Measurements from ENCODE around the gene NR4A1. TPM values are rescaled to one million over a fixed set of nuclear protein-coding genes. Genes with fewer than 3 reads are reported as not detected.

The NR4A1 gene
- total RNA-seq, 1 donor from 2014 or later: 55.5 TPM

DNA sequence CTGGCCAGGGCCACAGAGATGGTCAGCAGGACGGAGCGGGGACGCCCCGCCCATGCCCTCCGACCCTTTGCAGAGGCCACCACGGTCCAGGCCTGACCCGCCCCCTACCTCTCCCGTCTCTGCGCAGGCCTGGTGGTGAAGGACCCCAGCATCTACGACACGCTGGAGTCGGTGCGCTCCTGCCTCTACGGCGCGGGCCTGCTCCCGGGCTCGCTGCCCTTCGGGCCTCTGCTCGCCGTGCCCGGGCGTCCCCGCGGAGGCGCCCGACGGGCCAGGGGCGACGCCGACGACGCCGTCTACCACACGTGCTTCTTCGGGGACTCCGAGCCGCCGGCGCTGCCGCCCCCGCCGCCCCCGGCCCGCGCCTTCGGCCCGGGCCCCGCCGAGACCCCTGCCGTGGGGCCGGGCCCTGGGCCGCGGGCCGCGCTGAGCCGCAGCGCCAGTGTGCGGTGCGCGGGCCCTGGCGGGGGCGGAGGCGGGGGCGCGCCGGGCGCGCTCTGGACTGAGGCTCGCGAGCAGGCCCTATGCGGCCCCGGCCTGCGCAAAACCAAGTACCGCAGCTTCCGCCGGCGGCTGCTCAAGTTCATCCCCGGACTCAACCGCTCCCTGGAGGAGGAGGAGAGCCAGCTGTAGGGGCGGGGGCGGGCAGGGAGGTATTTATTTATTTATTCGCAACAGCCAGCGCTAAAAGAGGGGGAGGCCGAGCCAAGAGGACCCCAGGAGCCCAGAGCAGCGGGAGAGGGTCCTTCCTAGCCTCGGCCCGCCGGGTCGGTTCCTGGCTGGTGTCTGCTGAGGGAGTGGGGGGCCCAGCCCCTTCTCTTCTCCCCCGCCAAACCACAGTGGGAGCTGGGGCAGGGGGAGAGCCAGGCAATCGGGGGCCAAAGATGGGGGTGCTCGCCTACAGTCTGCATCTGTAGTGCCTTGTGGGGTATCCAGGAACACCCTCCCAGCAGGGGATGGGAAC lies 36.4 kb upstream of the NR4A1 start:
- Histone ChIP-seq H3K27ac (replicated peaks) (no peak overlapping the region), H3K4me3 (no peak overlapping the region), H3K4me1 (peaks cover 22% of the 10 kb centered on the region), H3K27me3 (ENCODE audit: low read depth) (no peaks in the 10 kb centered on the region), H3K36me3 (peaks cover 31% of the 10 kb centered on the region), H3K9me3 (replicated peaks) (no peaks in the 10 kb centered on the region)
- TF ChIP-seq, protein P1, sequence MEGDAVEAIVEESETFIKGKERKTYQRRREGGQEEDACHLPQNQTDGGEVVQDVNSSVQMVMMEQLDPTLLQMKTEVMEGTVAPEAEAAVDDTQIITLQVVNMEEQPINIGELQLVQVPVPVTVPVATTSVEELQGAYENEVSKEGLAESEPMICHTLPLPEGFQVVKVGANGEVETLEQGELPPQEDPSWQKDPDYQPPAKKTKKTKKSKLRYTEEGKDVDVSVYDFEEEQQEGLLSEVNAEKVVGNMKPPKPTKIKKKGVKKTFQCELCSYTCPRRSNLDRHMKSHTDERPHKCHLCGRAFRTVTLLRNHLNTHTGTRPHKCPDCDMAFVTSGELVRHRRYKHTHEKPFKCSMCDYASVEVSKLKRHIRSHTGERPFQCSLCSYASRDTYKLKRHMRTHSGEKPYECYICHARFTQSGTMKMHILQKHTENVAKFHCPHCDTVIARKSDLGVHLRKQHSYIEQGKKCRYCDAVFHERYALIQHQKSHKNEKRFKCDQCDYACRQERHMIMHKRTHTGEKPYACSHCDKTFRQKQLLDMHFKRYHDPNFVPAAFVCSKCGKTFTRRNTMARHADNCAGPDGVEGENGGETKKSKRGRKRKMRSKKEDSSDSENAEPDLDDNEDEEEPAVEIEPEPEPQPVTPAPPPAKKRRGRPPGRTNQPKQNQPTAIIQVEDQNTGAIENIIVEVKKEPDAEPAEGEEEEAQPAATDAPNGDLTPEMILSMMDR (IDR thresholded peaks at IDR 0.05; ENCODE audit: borderline replicate concordance): no peak
- intact Hi-C loops (cut with micrococcal nuclease): no loop called here
- DNase-seq: no peak

DNA sequence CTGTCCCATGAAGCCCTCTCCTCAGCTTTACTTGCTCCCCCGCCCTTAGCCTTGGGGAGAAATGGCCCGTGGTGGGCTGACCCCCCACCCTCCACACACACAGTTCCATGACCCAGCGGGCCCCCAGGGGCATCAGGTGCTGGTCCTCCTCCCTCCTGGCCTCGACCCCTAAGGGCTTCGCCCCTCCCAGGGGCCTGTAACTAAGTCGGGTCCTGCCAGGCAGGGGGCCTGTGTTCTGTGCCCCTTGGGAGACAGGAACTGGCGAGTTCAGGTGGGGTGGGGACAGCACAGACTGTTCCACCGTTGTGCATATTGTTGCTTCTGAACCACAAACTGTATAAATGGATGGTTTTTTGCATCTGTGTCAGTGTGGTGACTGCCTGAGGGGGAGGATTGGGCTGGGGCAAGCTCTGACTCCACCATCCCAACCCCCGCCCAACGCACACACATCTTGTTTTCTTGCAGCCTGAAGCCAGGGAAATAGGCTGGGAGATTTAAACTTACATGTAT lies 35.7 kb upstream of the NR4A1 start:
- intact Hi-C loops (cut with micrococcal nuclease): no loop called here
- TF ChIP-seq, protein P1 (IDR thresholded peaks at IDR 0.05; ENCODE audit: borderline replicate concordance): no peak
- Histone ChIP-seq H3K9me3 (replicated peaks) (no peaks in the 10 kb centered on the region), H3K27ac (replicated peaks) (no peak overlapping the region), H3K27me3 (ENCODE audit: low read depth) (no peaks in the 10 kb centered on the region), H3K4me1 (peaks cover 17% of the 10 kb centered on the region), H3K36me3 (peaks cover 31% of the 10 kb centered on the region), H3K4me3 (no peak overlapping the region)
- DNase-seq: no peak

DNA sequence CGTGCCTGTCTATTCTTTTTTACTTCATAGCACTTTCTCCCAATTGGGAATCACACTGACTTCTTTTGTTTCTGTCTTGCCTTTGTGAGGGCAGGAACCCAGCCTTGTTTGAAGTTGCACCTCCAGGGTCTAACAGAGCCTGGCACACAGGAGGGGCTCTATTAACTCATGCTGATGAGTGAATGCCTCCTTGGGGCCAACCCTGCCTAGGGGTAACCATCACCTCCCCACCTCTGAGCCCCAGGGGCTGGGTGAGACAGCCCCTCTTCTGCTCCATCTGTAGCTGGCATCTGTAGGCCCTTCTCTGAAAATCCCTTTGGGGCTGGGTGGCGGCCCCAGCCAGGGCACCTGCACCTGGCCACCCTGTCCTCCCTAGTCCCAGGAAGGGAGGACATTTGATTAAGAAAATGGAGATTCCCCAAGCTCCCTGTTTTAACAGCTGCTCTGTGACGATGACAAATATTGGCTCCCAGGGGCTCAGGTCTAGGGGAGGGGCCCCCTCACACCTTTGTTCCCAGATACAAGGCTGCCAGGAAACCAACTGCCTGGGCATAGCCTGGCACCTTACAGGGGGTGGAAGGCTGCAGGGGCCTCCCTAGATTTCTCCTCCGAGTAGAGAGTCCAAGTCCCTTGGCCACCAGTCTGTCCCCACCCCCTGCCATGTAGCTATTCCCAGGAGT lies 32.7 kb upstream of the NR4A1 start:
- intact Hi-C loops (cut with micrococcal nuclease): no loop called here
- H3K36me3 ChIP-seq: peaks cover 11% of the 10 kb centered on the region
- no peak for DNase-seq

DNA sequence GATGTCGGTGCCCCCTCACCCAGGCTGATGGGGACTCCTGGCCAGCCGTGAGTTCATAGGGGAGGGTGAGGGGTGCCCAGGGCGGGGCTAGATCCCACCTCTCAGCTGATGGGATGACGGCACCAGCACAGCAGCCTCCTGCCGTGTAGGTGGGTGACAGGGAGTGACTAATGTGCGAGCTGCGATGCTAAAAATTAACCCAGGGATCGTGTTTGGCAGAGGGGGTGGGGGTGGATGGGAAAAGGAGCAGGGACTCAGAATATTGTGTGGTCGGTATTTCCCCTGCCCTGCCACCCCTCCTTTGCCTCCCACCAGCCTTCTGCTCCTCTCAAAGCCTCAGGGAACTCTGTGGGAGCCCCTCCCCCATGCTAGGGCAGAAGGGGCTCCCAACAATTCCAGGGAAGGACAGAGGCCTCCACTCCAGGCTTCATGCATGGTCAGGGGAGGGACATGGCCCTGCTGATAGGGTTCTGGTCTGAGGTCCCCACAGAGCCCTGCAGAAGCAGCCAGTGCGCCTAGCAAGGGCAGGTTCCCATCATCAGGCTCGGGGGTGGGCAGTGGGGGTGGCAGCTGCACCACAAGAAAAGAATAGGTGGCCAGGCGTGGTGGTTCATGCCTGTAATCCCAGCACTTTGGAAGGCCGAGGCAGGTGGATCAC lies 32.0 kb upstream of the NR4A1 start:
- no peaks in the 10 kb centered on the region for H3K9me3 ChIP-seq (replicated peaks)
- H3K27me3 ChIP-seq (ENCODE audit: low read depth): no peaks in the 10 kb centered on the region
- intact Hi-C loops (cut with micrococcal nuclease): no loop called here
- peaks cover 4% of the 10 kb centered on the region for H3K36me3 ChIP-seq
- no peak overlapping the region for H3K27ac ChIP-seq (replicated peaks)
- no peak for DNase-seq
- H3K4me1 ChIP-seq: peaks cover 21% of the 10 kb centered on the region
- no peak overlapping the region for H3K4me3 ChIP-seq
- TF ChIP-seq, protein P1 (IDR thresholded peaks at IDR 0.05; ENCODE audit: borderline replicate concordance): no peak

More for the DNA sequence above, 32.7 kb upstream of the NR4A1 start:
- TF ChIP-seq, protein P1 (IDR thresholded peaks at IDR 0.05; ENCODE audit: borderline replicate concordance): no peak
- Histone ChIP-seq H3K9me3 (replicated peaks) (no peaks in the 10 kb centered on the region), H3K27me3 (ENCODE audit: low read depth) (no peaks in the 10 kb centered on the region), H3K4me3 (no peak overlapping the region), H3K27ac (replicated peaks) (no peak overlapping the region), H3K4me1 (peaks cover 16% of the 10 kb centered on the region)

All from left ventricle myocardium inferior (tissue), 1 donor.